C4-2B (cell line): ENCODE data around the gene VPS26A.

Source experiments
- H3K27ac ChIP-seq: fragments of 450-650 bp; 2 replicates; pipeline ENCODE4 v1.5.1; 2017
- ZFX ChIP-seq: fragments of 450-650 bp; IDR thresholded peaks from 2 replicates; pipeline ENCODE4 v1.6.1; 2017
- TF ChIP-seq, protein P1 (sequence below): fragments of 450-650 bp; conservative IDR thresholded peaks from 2 replicates; pipeline ENCODE4 v1.5.1; 2017; ENCODE audit warnings: mild to moderate bottlenecking

VPS26A gene

DNA sequence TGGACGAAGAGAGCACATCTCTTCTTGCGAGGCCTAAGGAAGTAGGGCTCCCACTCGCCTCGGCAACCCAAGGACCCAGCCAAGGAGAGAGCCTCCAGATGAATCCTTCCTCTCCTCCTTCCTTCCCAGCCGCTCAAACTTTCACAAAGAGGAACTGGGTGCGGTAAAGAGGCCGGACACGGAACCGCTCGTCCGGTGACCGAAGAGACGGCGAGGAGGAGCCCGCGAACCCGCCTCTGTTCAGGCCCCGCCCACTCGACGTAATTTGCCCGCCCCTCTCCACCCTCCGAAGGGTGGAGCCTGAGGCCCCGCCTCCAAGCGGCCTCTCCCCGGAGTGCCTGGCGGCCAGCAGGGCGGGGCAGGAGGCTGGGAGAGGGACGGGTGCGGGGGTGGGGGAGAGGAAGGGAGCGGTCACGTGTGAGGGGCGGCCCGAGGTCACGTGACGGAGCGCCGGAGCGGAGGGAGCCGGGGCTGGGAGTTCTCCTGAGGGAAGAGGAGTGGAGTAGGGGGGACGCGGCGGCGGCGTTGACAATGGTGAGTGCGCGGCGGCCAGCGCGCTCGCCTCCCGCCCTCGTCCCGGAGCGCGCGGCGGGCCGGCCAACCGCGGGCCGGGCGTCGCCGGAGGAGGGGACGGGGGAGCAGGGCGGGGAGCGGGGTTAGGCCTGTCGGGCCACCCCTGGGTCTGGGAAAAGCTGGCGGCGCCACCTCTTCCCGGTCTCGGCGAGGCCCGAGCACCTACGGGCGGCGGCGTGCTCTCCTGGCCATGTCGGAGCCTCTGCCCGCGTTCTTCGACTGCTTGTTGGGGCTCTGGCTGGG is at the start of gene VPS26A:
Gene VPS26A (plus strand): TSS at position 432 of the 816 bp plus-strand sequence. CDS start 100 bp downstream, at position 532.
- H3K27ac ChIP-seq: peak within 1 kb of the TSS; percentile 87
- TF ChIP-seq, protein P1, sequence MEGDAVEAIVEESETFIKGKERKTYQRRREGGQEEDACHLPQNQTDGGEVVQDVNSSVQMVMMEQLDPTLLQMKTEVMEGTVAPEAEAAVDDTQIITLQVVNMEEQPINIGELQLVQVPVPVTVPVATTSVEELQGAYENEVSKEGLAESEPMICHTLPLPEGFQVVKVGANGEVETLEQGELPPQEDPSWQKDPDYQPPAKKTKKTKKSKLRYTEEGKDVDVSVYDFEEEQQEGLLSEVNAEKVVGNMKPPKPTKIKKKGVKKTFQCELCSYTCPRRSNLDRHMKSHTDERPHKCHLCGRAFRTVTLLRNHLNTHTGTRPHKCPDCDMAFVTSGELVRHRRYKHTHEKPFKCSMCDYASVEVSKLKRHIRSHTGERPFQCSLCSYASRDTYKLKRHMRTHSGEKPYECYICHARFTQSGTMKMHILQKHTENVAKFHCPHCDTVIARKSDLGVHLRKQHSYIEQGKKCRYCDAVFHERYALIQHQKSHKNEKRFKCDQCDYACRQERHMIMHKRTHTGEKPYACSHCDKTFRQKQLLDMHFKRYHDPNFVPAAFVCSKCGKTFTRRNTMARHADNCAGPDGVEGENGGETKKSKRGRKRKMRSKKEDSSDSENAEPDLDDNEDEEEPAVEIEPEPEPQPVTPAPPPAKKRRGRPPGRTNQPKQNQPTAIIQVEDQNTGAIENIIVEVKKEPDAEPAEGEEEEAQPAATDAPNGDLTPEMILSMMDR: peak; percentile 55
- peak; percentile 91 for TF ChIP-seq ZFX

DNA sequence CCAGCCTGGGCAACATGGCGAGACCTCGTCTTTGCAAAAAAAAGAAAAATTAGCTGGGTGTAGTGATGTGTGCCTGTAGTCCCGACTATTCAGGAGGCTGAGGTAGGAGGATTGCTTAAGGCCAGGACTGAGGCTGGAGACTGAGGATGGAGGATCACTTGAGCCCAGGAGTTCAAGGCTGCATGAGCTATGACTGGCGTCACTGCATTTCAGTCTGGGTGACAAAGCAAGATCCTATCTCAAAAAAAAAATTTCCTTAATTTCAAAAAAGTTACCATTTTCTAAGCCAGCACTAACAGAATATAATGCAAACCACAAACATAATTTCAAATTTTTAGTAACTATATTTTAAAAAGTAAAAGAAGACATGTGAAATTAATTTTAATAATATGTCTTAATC is 49.4 kb upstream of the VPS26A start:
- TF ChIP-seq ZFX: no peak
- TF ChIP-seq, protein P1: no peak
- no peak overlapping the region for H3K27ac ChIP-seq

DNA sequence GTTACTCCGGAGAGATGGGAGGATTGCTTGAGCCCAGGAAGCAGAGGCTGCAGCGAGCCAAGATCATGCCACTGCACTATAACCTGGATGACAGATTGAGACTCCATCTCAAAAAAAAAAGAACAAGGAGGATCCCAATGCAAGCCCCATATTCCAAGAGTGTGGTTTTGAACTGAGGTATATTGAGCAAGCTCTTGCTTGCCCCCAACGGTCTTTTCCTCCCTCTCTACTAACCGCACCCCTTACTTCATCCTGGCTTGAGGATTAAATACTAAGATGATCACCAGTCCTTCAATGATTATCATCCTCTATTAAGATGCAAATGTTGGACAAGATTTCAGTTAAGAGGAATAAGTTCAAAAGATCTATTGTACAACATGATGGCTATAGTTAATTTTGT is 48.5 kb upstream of the VPS26A start:
- H3K27ac ChIP-seq: no peak overlapping the region
- TF ChIP-seq, protein P1: no peak

DNA sequence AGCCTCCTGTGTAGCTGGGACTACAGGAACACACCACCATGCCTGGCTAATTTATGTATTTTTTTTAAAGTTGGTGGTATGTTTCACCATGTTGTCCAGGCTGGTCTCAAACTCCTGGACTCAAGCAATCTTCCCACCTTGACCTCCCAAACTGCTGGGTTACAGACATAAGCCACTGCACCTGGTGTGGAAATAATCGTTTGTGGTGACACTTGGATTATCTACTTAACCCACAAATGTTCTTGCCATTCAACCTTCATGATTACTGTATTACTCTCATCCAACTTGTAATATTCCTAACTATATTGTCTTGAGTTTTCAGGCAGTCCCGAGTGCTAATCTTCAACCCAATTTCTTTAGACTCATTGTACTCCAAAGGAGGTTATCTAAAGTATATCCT is 45.7 kb upstream of the VPS26A start:
- H3K27ac ChIP-seq: no peak overlapping the region
- TF ChIP-seq ZFX: no peak
- TF ChIP-seq, protein P1: no peak

DNA sequence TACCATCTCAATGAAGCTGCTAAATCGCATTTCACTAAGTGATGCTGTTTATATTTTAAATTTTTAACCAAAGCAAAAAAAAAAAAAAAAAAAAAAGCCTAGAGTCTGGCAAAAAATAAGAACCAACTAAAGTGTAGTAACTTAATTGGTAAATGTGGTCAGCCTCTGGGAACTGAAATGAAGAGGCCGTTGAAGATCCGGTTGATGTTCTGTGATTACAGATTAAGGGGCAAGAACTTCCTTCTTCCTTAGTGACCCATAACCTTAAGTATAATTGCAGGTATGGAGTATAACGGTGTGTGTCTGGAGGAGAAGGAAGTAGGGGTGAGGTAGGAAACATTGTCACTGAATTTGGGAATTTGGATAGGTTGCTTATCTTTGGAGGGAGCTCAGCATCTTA is 43.8 kb upstream of the VPS26A start:
- TF ChIP-seq, protein P1: no peak
- TF ChIP-seq ZFX: no peak

DNA sequence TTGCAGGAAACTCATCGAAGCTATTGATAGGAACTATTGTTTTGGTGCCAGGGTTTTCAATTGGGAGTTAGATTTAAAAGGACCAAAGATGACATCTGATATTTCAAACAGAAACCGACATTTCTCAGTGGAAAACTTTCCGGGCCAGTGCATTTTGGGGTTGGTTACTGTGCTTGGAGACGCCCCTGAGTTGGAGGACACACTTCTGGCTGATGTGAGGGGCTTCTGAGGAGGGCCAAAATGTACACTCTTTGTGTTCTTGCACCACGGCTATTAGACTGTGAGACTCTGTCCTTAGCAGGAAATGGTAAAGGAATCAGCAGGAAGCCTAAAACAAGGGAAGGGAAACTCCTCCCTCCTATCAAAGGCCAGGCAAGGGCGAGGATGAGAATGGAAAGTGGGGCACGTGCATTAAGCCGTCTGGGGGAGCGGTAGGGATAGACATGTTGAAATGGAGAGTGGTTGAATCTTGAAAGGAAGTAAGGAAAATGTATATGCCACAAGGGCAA is 37.9 kb upstream of the VPS26A start:
- TF ChIP-seq, protein P1: no peak
- TF ChIP-seq ZFX: no peak

More for the DNA sequence above, 43.8 kb upstream of the VPS26A start:
- H3K27ac ChIP-seq: no peak overlapping the region

More for the DNA sequence above, 37.9 kb upstream of the VPS26A start:
- H3K27ac ChIP-seq: no peak overlapping the region
